AG09309 (cell line): Measurements from ENCODE around the gene STAC2.

Experiments used
- DNase-seq: peaks from one replicate; pipeline ENCODE4 v3.0.0-alpha.2; 2010; ENCODE audit warnings: low read depth
- H3K4me3 ChIP-seq: 2 replicates; pipeline ENCODE4 v1.5.1; 2011; ENCODE audit warnings: mild to moderate bottlenecking, low read depth, low read length, moderate library complexity; ENCODE audit not compliant: control insufficient read depth
- TF ChIP-seq, protein P1 (sequence below): IDR thresholded peaks from 2 replicates; pipeline ENCODE4 v1.5.1; 2011; ENCODE audit warnings: mild to moderate bottlenecking, low read depth, low read length, inconsistent platforms; ENCODE audit not compliant: insufficient read depth, control insufficient read depth; ENCODE audit errors: missing control alignments

Gene STAC2

DNA sequence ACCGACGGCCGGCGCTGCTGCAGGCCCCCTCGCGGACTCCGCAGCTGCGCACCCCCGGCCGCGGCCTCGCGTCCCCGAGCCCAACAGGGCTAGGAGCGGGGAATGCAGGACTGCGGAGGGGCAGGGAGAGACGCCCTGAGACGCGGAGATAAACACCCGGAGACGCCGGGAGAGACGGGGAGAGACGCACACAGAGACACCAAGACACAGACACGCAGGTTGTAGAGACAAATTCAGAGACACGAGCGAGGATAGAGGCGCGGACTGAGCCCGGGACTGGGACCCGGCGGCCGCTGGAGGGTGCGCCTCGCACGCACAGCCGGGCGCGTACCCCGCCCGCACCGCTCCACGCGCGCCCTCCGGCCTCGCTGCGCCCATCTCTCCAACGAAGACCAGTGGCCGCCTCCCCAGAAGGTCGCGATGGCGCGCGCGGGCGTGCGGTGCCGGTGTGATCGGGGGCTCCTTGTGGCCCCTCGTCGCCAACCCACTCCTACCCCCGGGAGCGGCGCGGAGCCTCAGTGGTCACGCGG is 902 bp downstream of the STAC2 start:
- DNase-seq = no peak
- no peak overlapping the region for H3K4me3 ChIP-seq
- TF ChIP-seq, protein P1, sequence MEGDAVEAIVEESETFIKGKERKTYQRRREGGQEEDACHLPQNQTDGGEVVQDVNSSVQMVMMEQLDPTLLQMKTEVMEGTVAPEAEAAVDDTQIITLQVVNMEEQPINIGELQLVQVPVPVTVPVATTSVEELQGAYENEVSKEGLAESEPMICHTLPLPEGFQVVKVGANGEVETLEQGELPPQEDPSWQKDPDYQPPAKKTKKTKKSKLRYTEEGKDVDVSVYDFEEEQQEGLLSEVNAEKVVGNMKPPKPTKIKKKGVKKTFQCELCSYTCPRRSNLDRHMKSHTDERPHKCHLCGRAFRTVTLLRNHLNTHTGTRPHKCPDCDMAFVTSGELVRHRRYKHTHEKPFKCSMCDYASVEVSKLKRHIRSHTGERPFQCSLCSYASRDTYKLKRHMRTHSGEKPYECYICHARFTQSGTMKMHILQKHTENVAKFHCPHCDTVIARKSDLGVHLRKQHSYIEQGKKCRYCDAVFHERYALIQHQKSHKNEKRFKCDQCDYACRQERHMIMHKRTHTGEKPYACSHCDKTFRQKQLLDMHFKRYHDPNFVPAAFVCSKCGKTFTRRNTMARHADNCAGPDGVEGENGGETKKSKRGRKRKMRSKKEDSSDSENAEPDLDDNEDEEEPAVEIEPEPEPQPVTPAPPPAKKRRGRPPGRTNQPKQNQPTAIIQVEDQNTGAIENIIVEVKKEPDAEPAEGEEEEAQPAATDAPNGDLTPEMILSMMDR = no peak

DNA sequence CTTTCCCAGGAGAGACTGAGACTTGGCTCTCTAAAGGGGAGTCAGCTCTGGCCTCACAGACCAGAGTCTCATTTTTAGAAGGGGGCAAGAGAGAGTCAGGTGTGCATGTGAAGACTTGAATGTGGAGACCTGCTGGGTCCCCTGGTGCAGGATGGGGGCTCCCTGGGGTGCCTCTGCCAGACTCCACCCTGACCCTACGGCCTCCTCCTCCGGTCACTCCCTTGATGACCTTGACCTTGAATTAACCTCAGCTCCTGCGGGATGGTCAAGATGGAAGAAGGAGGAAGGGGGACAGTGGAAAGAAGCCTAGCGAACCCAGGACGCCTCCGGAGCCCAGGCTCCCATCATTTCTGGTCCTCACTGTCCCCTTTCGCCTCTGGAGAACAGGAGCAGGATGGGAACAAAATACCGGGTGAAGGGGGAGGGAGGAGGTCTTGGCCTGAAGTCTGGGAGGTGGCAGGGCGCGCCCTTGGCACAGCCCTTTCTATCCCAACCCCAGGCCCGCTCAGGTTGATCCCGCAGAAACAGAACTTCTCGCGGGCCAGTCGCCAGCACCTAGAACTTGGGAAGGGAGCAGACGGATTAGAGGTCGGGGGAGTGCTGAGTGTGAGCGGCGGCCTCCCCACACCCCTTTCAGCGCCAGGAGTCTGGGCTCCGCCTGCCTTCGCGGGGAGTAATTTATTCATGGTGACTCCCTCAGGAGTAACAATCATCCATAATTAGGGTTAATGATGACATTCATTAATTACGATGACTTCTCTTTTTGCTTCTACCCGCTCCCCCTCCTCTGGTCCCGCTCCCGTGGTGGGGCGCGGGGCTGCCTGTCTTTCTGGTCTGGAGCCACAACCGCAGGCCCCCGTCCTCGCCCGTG is 1.6 kb downstream of the STAC2 start:
- TF ChIP-seq, protein P1 = no peak
- no peak for DNase-seq
- H3K4me3 ChIP-seq = no peak overlapping the region

DNA sequence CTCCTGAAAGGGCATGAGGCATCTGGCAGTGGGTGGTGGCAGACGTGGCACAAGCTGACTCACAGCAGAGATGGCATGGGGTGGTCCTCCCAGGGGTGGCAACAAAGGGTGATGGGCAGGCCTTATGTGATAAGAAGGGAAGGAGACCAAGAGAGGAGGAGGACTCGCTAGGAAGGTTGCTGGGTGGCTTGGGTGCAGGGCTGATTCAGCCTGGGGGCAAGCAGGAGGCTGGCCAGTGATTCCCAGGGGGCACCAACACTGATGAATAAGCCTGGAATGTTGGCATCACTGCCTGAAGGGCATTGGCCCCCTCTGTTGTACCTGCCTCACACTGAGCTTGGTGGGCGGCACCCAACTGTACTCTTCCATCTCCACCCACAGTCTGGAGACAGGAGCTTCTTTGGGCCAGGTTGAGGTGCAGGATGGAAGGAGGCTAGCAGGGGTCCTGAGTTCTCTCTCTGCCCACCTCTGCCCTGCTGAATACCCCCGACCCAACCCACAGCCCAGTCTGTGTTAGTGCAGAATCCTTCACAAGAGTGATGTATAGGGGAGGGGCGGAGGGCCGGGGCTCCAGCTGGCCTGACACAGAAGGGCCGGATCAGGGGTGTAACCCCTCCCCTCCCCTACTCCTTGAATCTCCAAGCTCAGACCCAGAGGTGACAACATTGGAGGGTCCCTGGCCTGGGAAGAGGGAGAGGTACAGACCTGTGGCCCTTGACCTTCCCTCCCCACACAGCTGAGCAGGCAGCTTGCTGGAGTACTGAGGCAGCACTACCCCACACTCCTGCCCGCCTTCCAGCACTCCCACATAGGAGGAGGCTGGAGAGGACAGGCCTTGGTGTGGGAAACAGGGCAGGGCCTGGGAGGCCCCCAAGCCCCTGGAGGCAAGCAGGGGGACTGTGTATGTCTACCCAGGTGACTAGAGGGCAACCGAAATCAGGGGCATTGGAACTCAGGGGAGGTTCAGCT is 2.6 kb downstream of the STAC2 start:
- TF ChIP-seq, protein P1 = no peak
- DNase-seq = no peak
- no peak overlapping the region for H3K4me3 ChIP-seq

DNA sequence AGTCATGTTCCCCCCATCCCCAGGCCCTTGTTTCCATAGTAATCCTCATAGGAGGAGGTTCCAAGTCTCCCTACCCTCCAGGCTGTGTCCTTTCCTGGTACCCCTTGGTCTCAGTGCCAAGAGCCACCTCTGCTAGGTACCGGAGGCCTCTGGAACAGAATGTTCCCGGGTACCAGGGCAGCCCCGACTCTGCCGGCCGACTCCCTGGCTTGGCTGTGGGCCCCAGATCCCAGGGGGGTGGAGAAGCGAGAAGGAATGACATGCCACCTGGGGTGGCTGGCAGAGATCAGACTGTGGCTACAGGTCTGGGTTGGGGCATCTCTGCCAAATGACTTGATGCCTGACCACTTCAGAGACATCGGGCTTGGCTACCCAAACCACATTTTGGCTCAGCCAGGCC is 3.6 kb downstream of the STAC2 start:
- H3K4me3 ChIP-seq = no peak overlapping the region
- TF ChIP-seq, protein P1 = no peak
- DNase-seq = no peak

DNA sequence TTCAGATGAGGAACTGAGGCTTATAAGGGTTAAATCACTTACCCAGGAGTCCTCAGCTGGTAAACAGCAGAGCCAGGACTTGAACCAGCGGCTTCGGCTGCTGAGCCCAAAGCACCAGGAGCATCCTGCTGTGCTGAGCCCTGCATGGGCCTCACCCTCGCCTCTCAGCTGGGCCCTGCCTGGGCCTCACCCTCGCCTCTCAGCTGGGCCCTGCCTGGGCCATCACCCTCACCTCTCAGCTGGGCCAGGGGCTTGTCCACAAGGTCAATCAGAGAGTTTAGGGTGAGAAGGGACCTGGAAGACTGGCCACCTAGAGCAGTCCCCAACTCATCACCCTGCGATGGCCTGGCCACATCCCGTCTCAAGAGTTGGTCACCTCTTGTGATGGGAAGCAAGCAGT is 4.2 kb downstream of the STAC2 start:
- H3K4me3 ChIP-seq = no peak overlapping the region
- DNase-seq = no peak
- TF ChIP-seq, protein P1 = no peak

DNA sequence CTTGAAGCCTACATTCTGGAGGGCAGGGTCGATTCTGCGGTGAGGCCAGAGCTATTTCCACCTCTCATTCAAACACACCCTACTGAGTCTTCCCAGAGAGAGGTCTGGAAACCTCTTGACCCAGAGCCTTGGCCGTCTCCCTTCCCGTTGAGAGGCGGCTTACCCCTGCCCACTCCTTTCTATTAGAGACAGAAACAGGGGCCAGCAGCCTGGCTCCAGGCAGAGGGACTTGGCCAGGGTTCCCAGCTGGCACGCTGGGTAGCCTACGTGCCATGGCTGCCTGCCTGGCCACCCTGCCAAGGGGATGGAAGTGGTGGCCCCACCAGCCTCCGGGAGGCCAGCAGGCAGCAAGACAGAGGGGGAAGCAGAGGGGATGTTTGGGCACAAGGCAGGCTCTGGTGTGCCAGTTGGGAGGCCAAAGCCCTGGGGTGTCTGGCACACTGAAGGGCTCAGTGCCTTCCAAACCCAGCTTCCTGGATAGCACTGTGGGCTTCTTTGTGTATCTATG is 6.0 kb downstream of the STAC2 start:
- TF ChIP-seq, protein P1 = no peak
- DNase-seq = no peak
- H3K4me3 ChIP-seq = no peak overlapping the region
